Thymus (tissue), 11 donors: ENCODE measurements around the gene TMEM138. TPM values are rescaled to one million over a fixed set of nuclear protein-coding genes. Genes with fewer than 3 reads are reported as not detected.

Experiments
- DNase-seq, 9 donors: peaks; one replicate each; pipeline ENCODE4 v3.0.0-alpha.2; 2013; ENCODE audit warnings: low spot score in 9 of 9, low read depth in 6 of 9, missing footprints in 1 of 9
- H3K27ac ChIP-seq, 2 donors: one replicate each; pipeline ENCODE4 v1.5.1; 2013; ENCODE audit warnings: control low read depth in 1 of 2, low read depth in 1 of 2, low read length in 1 of 2, mild to moderate bottlenecking in 1 of 2, moderate library complexity in 1 of 2
- H3K27me3 ChIP-seq, 2 donors: one replicate each; pipeline ENCODE4 v1.5.1; 2013; ENCODE audit warnings: low read length in 1 of 2; ENCODE audit not compliant: control insufficient read depth in 2 of 2, insufficient read depth in 1 of 2
- H3K36me3 ChIP-seq, 2 donors: one replicate each; pipeline ENCODE4 v1.5.1; 2013; ENCODE audit warnings: low read length in 1 of 2, mild to moderate bottlenecking in 1 of 2, moderate library complexity in 1 of 2; ENCODE audit not compliant: control insufficient read depth in 2 of 2, insufficient read depth in 2 of 2
- H3K4me1 ChIP-seq, 2 donors: one replicate each; pipeline ENCODE4 v1.5.1; 2013; ENCODE audit warnings: low read length in 2 of 2; ENCODE audit not compliant: control insufficient read depth in 2 of 2, insufficient read depth in 2 of 2
- H3K4me3 ChIP-seq, 2 donors: one replicate each; pipeline ENCODE4 v1.5.1; 2013; ENCODE audit warnings: low read length in 2 of 2, control low read depth in 1 of 2, mild to moderate bottlenecking in 1 of 2
- H3K9me3 ChIP-seq, 2 donors: one replicate each; pipeline ENCODE4 v1.5.1; 2013; ENCODE audit warnings: low read length in 1 of 2, mild to moderate bottlenecking in 1 of 2; ENCODE audit not compliant: control insufficient read depth in 2 of 2, insufficient read depth in 1 of 2
- WGBS: extraction: QIAGEN DNeasy Blood & Tissue Kit; methylation state at CpG from one replicate; pipeline ENCODE4 v1.1.7; 2013; 5-methylcytosine and 5-hydroxymethylcytosine counted together
- polyA plus RNA-seq: library from polyadenylated mRNA; stranded (reverse); fragments of 200-250 nt; gene quantifications from one replicate; pipeline ENCODE4 v1.2.3, GENCODE V29; 2013
- total RNA-seq: library from RNA; stranded (reverse); fragments of 120-200 nt; gene quantifications from one replicate; pipeline ENCODE4 v1.2.4, GENCODE V29; 2013
- donor health status: healthy.

Gene TMEM138
- total and polyA plus RNA-seq, 2 donors, result 26.3 to 53.3 TPM

GRCh38 chr11:61357233-61357893 lies 4.8 kb upstream of the TMEM138 start:
- Histone ChIP-seq H3K27ac (peak overlapping the region in 1 of 2 donors; percentile 47), H3K9me3 (no peaks in the 10 kb centered on the region), H3K36me3 (peaks cover 12 to 23% of the 10 kb centered on the region in 2 donors), H3K4me3 (no peak overlapping the region), H3K27me3 (no peaks in the 10 kb centered on the region), H3K4me1 (peaks cover 6 to 10% of the 10 kb centered on the region in 2 donors)
- WGBS, result 79% methylated on average over 9 of the region's 9 CpGs
- DNase-seq, result peak in 1 of 9 donors; percentile 29

GRCh38 chr11:61357894-61358239 lies 4.3 kb upstream of the TMEM138 start:
- peaks cover 9 to 19% of the 10 kb centered on the region in 2 donors for H3K36me3 ChIP-seq
- H3K27ac ChIP-seq, result no peak overlapping the region
- H3K4me1 ChIP-seq, result peaks cover 9 to 14% of the 10 kb centered on the region in 2 donors
- H3K4me3 ChIP-seq, result no peak overlapping the region
- no peaks in the 10 kb centered on the region for H3K9me3 ChIP-seq
- no peak for DNase-seq
- no peaks in the 10 kb centered on the region for H3K27me3 ChIP-seq
- 94% methylated on average over 6 of the region's 6 CpGs for WGBS

- Histone ChIP-seq H3K9me3 (no peaks in the 10 kb centered on the region), H3K36me3 (peaks cover 3 to 12% of the 10 kb centered on the region in 2 donors), H3K27me3 (no peaks in the 10 kb centered on the region), H3K27ac (no peak overlapping the region), H3K4me3 (no peak overlapping the region), H3K4me1 (peaks cover 9 to 21% of the 10 kb centered on the region in 2 donors)
- 98% methylated on average over 11 of the region's 11 CpGs for WGBS
- DNase-seq, result no peak
Measured at GRCh38 chr11:61358566-61358965, 3.6 kb upstream of the TMEM138 start.

- peaks cover 9 to 21% of the 10 kb centered on the region in 2 donors for H3K4me1 ChIP-seq
- WGBS, result 95% methylated on average over 6 of the region's 6 CpGs
- H3K36me3 ChIP-seq, result peaks cover 7 to 13% of the 10 kb centered on the region in 2 donors
- H3K4me3 ChIP-seq, result no peak overlapping the region
- DNase-seq, result no peak
- H3K9me3 ChIP-seq, result no peaks in the 10 kb centered on the region
- no peaks in the 10 kb centered on the region for H3K27me3 ChIP-seq
- H3K27ac ChIP-seq, result no peak overlapping the region
Measured at GRCh38 chr11:61359516-61359915, 2.7 kb upstream of the TMEM138 start.

- peak overlapping the region; percentile 95 to 99 for H3K27ac ChIP-seq
- H3K27me3 ChIP-seq, result no peaks in the 10 kb centered on the region
- H3K36me3 ChIP-seq, result peaks cover 16 to 23% of the 10 kb centered on the region in 2 donors
- 6% methylated on average over 22 of the region's 22 CpGs for WGBS
- peaks cover 9 to 21% of the 10 kb centered on the region in 2 donors for H3K4me1 ChIP-seq
- H3K9me3 ChIP-seq, result no peaks in the 10 kb centered on the region
- peak overlapping the region; percentile 69 to 100 for H3K4me3 ChIP-seq
- DNase-seq, result peak in 2 of 9 donors; percentile 18 to 29
Measured at GRCh38 chr11:61361237-61361740, 885 bp upstream of the TMEM138 start.

DNA sequence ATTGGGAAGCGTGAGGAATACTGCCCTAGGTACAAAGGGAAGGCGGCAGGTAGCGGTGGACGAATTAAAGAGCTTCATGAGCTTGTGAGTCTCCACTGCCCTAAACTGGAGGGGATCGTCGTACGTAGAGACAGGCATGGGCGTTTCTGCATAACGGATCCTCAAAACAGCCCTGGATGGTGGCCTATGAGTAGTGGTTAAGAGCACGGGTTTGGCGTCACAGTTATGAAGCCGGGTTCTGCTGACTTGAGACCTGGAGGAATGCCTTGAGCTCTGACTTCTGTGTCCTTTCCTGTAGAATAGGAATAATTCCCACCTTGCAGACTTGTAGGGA lies 335 bp downstream of the TMEM138 start:
- H3K36me3 ChIP-seq, result peaks cover 26 to 33% of the 10 kb centered on the region in 2 donors
- no peaks in the 10 kb centered on the region for H3K9me3 ChIP-seq
- WGBS, result under 1% methylated on average over 12 of the region's 12 CpGs
- DNase-seq, result peak in 2 of 9 donors; percentile 14 to 37
- H3K27ac ChIP-seq, result peak overlapping the region; percentile 95 to 99
- peak overlapping the region; percentile 69 to 100 for H3K4me3 ChIP-seq
- peaks cover 9 to 21% of the 10 kb centered on the region in 2 donors for H3K4me1 ChIP-seq
- H3K27me3 ChIP-seq, result no peaks in the 10 kb centered on the region

DNA sequence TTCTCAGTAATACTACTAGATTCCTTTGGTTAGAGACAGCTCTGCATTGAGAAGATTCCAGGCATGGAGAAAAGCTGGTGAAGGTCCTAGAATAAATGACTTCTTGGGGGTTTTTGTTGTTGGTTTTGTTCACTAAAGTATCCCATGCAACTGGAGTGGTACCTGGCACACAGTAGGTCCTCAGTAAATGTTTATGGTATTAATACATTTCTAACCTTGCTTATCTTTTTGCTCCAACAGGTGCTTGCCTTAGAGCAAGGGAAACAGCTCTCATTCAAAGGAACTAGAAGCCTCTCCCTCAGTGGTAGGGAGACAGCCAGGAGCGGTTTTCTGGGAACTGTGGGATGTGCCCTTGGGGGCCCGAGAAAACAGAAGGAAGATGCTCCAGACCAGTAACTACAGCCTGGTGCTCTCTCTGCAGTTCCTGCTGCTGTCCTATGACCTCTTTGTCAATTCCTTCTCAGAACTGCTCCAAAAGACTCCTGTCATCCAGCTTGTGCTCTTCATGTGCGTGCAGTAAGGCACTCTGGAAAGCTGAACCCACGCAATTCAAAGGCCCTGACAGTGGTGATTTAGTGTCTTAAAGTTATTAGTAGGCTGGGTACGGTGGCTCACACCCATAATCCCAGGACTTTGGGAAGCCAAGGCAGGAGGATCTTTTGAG lies 2.0 kb downstream of the TMEM138 start:
- Histone ChIP-seq H3K4me1 (peaks cover 9 to 23% of the 10 kb centered on the region in 2 donors), H3K27ac (no peak overlapping the region), H3K27me3 (no peaks in the 10 kb centered on the region), H3K4me3 (no peak overlapping the region), H3K9me3 (no peaks in the 10 kb centered on the region), H3K36me3 (peaks cover 42 to 48% of the 10 kb centered on the region in 2 donors)
- WGBS, result 98% methylated on average over 5 of the region's 5 CpGs
- no peak for DNase-seq

DNA sequence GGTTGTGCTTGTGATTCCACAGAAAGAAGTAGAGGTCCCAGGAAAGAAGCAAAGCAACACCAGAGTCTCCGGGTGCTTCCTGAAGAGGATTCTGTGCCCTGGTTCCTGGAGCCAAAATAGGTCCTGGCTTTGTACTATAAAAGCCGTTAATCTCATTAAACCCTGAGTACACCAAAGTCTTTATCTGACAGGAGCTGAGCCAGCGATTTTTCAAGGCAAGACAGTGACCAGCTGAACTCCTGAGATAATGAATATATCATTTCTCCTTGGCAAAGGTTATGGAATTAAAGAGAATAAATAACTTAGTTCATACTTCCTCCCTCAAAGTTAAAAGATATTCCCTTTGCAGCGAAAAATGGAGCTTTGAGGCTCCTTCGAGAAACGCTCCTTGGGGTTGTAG lies 5.2 kb downstream of the TMEM138 start:
- 98% methylated on average over 6 of the region's 6 CpGs for WGBS
- Histone ChIP-seq H3K4me1 (peaks cover 3 to 17% of the 10 kb centered on the region in 2 donors), H3K36me3 (peaks cover 51 to 69% of the 10 kb centered on the region in 2 donors)

GRCh38 chr11:61368646-61369045 lies 6.5 kb downstream of the TMEM138 start:
- Histone ChIP-seq H3K36me3 (peaks cover 56 to 69% of the 10 kb centered on the region in 2 donors), H3K27me3 (no peaks in the 10 kb centered on the region), H3K9me3 (no peaks in the 10 kb centered on the region), H3K27ac (no peak overlapping the region), H3K4me1 (peaks cover 0 to 6% of the 10 kb centered on the region in 2 donors), H3K4me3 (no peak overlapping the region)
- DNase-seq, result no peak
- 98% methylated on average over 7 of the region's 7 CpGs for WGBS

More for the DNA sequence above, 5.2 kb downstream of the TMEM138 start:
- DNase-seq, result no peak
- no peaks in the 10 kb centered on the region for H3K9me3 ChIP-seq
- H3K27ac ChIP-seq, result no peak overlapping the region
- no peak overlapping the region for H3K4me3 ChIP-seq
- H3K27me3 ChIP-seq, result no peaks in the 10 kb centered on the region
